ENCODE measurements around the gene ECI2. TPM values are rescaled to one million over a fixed set of nuclear protein-coding genes. Genes with fewer than 3 reads are reported as not detected.

Gene ECI2
- total and polyA plus RNA-seq, 4 experiments from 2014 or later: 53.9 to 68.6 (median 62.9) TPM

- Histone ChIP-seq H3K9me3 (ENCODE audit: control insufficient read depth in 1 of 2, low read length in 2 of 2) (no peaks in the 10 kb centered on the region), H3K4me3 (ENCODE audit: low read length in 2 of 2) (no peak overlapping the region), H3K27me3 (ENCODE audit: insufficient read depth, low read length) (no peaks in the 10 kb centered on the region), H3K27ac (ENCODE audit: low read depth, low read length) (no peak overlapping the region), H3K4me1 (ENCODE audit: insufficient read depth, low read length) (peaks cover 16% of the 10 kb centered on the region), H3K36me3 (ENCODE audit: insufficient read depth, low read length) (no peaks in the 10 kb centered on the region)
- Mint-ChIP-seq H3K9me3 (peaks cover 0 to 3% (median 0%) of the 10 kb centered on the region in 8 donors), H3K27ac (peak overlapping the region in 1 of 7 donors; percentile 55), H3K4me1 (peaks cover 7 to 31% (median 17%) of the 10 kb centered on the region in 4 donors), H3K27me3 (no peaks in the 10 kb centered on the region), H3K36me3 (peaks cover 0 to 6% of the 10 kb centered on the region in 2 donors), H3K4me3 (no peak overlapping the region)
- CTCF ChIA-PET (ENCODE audit: partially characterized antibody): interaction anchor here (1.5 to 2.7 kb wide), 2 partner anchors 14 to 16 kb away, joined by 4 to 8 read pairs; no protein-coding TSS in a partner anchor
- intact Hi-C loops (cut with micrococcal nuclease): loop anchor here (5.0 kb wide), 7 partner anchors 82 to 1152 kb away; partner anchors contain the start of genes CDYL, FAM50B, RPP40 and SLC22A23
- POLR2A ChIA-PET (ENCODE audit: partially characterized antibody): interaction anchor here (1.1 kb wide), 1 partner anchor 121 kb away, joined by 4 read pairs; no protein-coding TSS in a partner anchor
- DNase-seq: no peak
These were observed 3.9 kb upstream of the ECI2 start for GRCh38 chr6:4139272-4139671.

DNA sequence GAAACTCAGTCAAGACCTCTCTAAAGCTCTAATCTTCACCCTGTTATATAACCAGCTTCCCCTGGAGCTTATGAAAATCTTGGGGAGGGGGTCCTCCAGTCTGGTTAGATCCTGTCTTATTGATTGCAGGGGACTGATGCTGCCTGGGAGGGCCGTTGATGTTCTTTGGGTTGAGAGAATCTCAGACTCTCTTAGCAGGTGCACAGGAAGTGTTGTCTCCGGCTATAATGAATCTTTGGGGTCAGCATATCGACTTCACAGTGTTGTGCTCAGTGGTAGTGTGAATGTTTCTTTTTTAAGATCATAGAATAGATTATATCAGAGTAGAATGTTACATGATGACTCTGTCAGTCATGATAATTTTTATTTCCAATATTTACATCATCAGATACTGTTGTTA, 2.8 kb upstream of the ECI2 start:
- DNase-seq: no peak
- ChIA-PET POLR2A (ENCODE audit: partially characterized antibody) (interaction anchor here (6.1 kb wide), 1 partner anchor 119 kb away, joined by 101 read pairs; a partner anchor contains a TSS), CTCF (ENCODE audit: partially characterized antibody) (interaction anchor here (2.7 to 4.9 kb wide), 3 partner anchors 17 to 120 kb away, joined by 7 to 23 read pairs (median 15); a partner anchor contains a TSS)
- H3K27me3 Mint-ChIP-seq: no peaks in the 10 kb centered on the region
- H3K4me3 ChIP-seq (ENCODE audit: low read length in 2 of 2): no peak overlapping the region
- H3K27me3 ChIP-seq (ENCODE audit: insufficient read depth, low read length): no peaks in the 10 kb centered on the region
- H3K4me3 Mint-ChIP-seq: peak overlapping the region in 1 of 8 donors; percentile 59
- peak overlapping the region in 3 of 7 donors; percentile 1 to 43 (median 36) for H3K27ac Mint-ChIP-seq
- H3K9me3 ChIP-seq (ENCODE audit: control insufficient read depth in 1 of 2, low read length in 2 of 2): no peaks in the 10 kb centered on the region
- peaks cover 5 to 15% of the 10 kb centered on the region in 2 donors for H3K36me3 Mint-ChIP-seq
- no peak overlapping the region for H3K27ac ChIP-seq (ENCODE audit: low read depth, low read length)
- no peaks in the 10 kb centered on the region for H3K36me3 ChIP-seq (ENCODE audit: insufficient read depth, low read length)
- peaks cover 27% of the 10 kb centered on the region for H3K4me1 ChIP-seq (ENCODE audit: insufficient read depth, low read length)
- H3K9me3 Mint-ChIP-seq: peaks cover 0 to 2% (median 0%) of the 10 kb centered on the region in 8 donors
- intact Hi-C loops (cut with micrococcal nuclease): loop anchor here (5.0 kb wide), 7 partner anchors 81 to 1151 kb away; partner anchors contain the start of genes CDYL, FAM50B, RPP40 and SLC22A23
- peaks cover 16 to 42% (median 26%) of the 10 kb centered on the region in 4 donors for H3K4me1 Mint-ChIP-seq

GRCh38 chr6:4136354-4136831, 1.0 kb upstream of the ECI2 start:
- Mint-ChIP-seq H3K9me3 (peaks cover 0 to 7% (median 0%) of the 10 kb centered on the region in 8 donors), H3K36me3 (peaks cover 20 to 30% of the 10 kb centered on the region in 2 donors), H3K27me3 (no peaks in the 10 kb centered on the region), H3K4me3 (peak overlapping the region; percentile 83 to 94 (median 88)), H3K4me1 (peaks cover 21 to 50% (median 36%) of the 10 kb centered on the region in 4 donors), H3K27ac (peak overlapping the region; percentile 71 to 93 (median 92))
- Histone ChIP-seq H3K27ac (ENCODE audit: low read depth, low read length) (peak overlapping the region; percentile 51), H3K4me3 (ENCODE audit: low read length in 2 of 2) (peak overlapping the region; percentile 43 to 72), H3K27me3 (ENCODE audit: insufficient read depth, low read length) (no peaks in the 10 kb centered on the region), H3K36me3 (ENCODE audit: insufficient read depth, low read length) (peaks cover 5% of the 10 kb centered on the region), H3K9me3 (ENCODE audit: control insufficient read depth in 1 of 2, low read length in 2 of 2) (no peaks in the 10 kb centered on the region), H3K4me1 (ENCODE audit: insufficient read depth, low read length) (peaks cover 28% of the 10 kb centered on the region)
- CTCF ChIA-PET (ENCODE audit: partially characterized antibody): interaction anchor here (1.0 to 4.9 kb wide), 6 partner anchors 9 to 868 kb away, joined by 3 to 23 read pairs (median 6); partner anchors contain the start of gene RPP40
- intact Hi-C loops (cut with micrococcal nuclease): loop anchor here (1.0 to 5.0 kb wide), 9 partner anchors 20 to 1149 kb away; partner anchors contain the start of genes CDYL, FAM50B, RPP40 and SLC22A23
- POLR2A ChIA-PET (ENCODE audit: partially characterized antibody): interaction anchor here (0.7 to 6.1 kb wide), 9 partner anchors 10 to 1371 kb away, joined by 3 to 101 read pairs (median 6); partner anchors contain the start of genes RIPK1 and WRNIP1
- DNase-seq: no peak

GRCh38 chr6:4135665-4136353, 434 bp upstream of the ECI2 start:
- peak overlapping the region; percentile 43 to 72 for H3K4me3 ChIP-seq (ENCODE audit: low read length in 2 of 2)

DNA sequence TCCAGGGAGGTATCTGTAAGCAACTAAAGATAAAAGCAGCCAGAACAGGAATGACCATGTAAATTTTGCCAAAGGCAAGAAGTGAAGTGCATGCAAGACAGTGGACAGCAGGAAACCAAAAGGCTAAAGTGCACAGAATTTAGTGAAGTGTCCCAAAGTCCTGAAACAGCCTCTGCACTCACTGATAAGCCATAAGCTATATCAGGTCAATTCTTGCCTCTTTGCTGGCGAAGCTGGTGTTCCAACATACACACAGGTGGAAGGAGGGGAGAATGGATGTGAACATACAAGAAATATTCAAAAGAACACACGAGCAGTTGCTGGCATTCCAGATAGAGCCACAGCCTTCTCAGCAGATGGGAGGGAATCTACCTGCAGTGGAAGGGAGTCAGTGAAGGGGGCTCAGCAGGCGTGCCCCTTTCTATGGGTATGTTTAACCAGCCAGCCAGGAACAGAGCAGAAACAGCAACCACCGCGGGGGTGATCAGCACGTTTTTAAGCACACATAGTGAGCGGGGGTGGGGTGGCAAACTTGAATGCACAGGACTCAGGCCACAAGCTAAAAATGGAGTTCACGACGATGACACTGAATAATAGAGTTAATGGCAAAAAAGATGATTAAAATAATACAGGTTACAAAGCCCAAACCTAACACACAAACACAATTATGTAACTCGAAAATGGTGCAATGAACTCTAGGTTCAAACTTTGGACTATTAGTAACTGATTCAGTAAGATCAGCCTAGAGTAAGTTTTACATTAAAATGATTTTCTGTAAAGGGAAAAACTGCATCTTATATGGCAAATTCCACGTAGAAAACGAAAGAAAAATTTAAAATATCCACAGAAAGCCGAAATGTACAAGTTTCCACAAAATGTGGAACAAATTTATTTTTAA, 1.2 kb downstream of the ECI2 start:
- Histone ChIP-seq H3K4me3 (ENCODE audit: low read length in 2 of 2) (peak overlapping the region; percentile 59 to 69), H3K27me3 (ENCODE audit: insufficient read depth, low read length) (no peaks in the 10 kb centered on the region), H3K9me3 (ENCODE audit: control insufficient read depth in 1 of 2, low read length in 2 of 2) (no peaks in the 10 kb centered on the region), H3K36me3 (ENCODE audit: insufficient read depth, low read length) (peaks cover 22% of the 10 kb centered on the region), H3K4me1 (ENCODE audit: insufficient read depth, low read length) (peaks cover 28% of the 10 kb centered on the region), H3K27ac (ENCODE audit: low read depth, low read length) (peak overlapping the region; percentile 71)
- peaks cover 34 to 45% of the 10 kb centered on the region in 2 donors for H3K36me3 Mint-ChIP-seq
- ChIA-PET POLR2A (ENCODE audit: partially characterized antibody) (interaction anchor here (0.8 to 6.1 kb wide), 4 partner anchors 8 to 1066 kb away, joined by 4 to 101 read pairs (median 8); partner anchors contain the start of gene RIPK1), CTCF (ENCODE audit: partially characterized antibody) (interaction anchor here (1.2 to 4.9 kb wide), 2 partner anchors 21 to 285 kb away, joined by 3 to 23 read pairs; partner anchors contain the start of gene FAM50B)
- peaks cover 0 to 7% (median 0%) of the 10 kb centered on the region in 8 donors for H3K9me3 Mint-ChIP-seq
- H3K4me1 Mint-ChIP-seq: peaks cover 23 to 50% (median 36%) of the 10 kb centered on the region in 4 donors
- DNase-seq: peak in 3 of 5 donors; percentile 7 to 19 (median 10)
- H3K27me3 Mint-ChIP-seq: no peaks in the 10 kb centered on the region
- peak overlapping the region; percentile 84 to 95 (median 90) for H3K4me3 Mint-ChIP-seq
- intact Hi-C loops (cut with micrococcal nuclease): loop anchor here (2.0 kb wide), 1 partner anchor 875 kb away; the partner anchor contains the start of gene PSMG4
- H3K27ac Mint-ChIP-seq: peak overlapping the region; percentile 83 to 94 (median 93)

More at GRCh38 chr6:4135665-4136353, 434 bp upstream of the ECI2 start:
- H3K27ac ChIP-seq (ENCODE audit: low read depth, low read length): peak overlapping the region; percentile 51
- H3K36me3 ChIP-seq (ENCODE audit: insufficient read depth, low read length): peaks cover 5% of the 10 kb centered on the region
- ChIA-PET CTCF (ENCODE audit: partially characterized antibody) (interaction anchor here (1.0 to 4.9 kb wide), 6 partner anchors 9 to 118 kb away, joined by 3 to 23 read pairs (median 6); a partner anchor contains a TSS), POLR2A (ENCODE audit: partially characterized antibody) (interaction anchor here (0.6 to 6.1 kb wide), 11 partner anchors 10 to 1370 kb away, joined by 3 to 101 read pairs (median 4); partner anchors contain the start of genes RIPK1 and WRNIP1)
- intact Hi-C loops (cut with micrococcal nuclease): loop anchor here (1.0 to 5.0 kb wide), 13 partner anchors 20 to 1371 kb away; partner anchors contain the start of genes BPHL, CDYL, FAM50B and PSMG4
- H3K9me3 ChIP-seq (ENCODE audit: control insufficient read depth in 1 of 2, low read length in 2 of 2): no peaks in the 10 kb centered on the region
- peak; percentile 86 to 93 (median 87) for DNase-seq
- Mint-ChIP-seq H3K27me3 (no peaks in the 10 kb centered on the region), H3K9me3 (peaks cover 0 to 7% (median 0%) of the 10 kb centered on the region in 8 donors), H3K4me3 (peak overlapping the region; percentile 83 to 94 (median 88)), H3K4me1 (peaks cover 21 to 50% (median 36%) of the 10 kb centered on the region in 4 donors), H3K27ac (peak overlapping the region; percentile 71 to 93 (median 92)), H3K36me3 (peaks cover 20 to 30% of the 10 kb centered on the region in 2 donors)
- no peaks in the 10 kb centered on the region for H3K27me3 ChIP-seq (ENCODE audit: insufficient read depth, low read length)
- H3K4me1 ChIP-seq (ENCODE audit: insufficient read depth, low read length): peaks cover 28% of the 10 kb centered on the region

DNA sequence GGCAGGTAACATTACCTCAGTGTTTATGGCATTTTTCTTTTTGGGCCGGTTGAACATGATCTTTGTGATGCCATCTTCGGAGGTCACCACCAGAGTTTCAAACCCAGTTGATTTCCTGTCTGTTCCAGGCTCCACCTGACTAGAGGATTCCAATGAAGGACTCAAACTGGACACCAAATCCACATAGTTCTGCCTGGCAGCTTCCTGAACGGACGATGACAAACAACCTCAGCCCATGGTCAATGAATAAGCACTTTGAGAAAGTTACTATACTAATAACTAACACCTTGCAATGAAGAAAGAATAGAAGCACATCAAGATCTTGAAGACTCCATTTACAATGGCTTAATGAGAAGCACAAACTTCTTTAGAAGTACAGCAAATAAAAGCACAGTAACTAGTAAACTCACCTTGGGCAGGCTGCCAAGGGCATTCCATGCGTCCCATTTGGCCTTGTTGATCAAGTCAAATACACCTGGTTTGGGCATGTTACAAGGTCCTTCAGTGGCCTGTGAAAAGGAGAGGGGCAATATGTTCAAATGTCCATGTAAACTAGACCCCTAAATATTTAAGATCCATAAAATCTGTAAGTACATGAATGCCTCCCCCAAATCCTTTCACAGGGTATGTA, 4.9 kb downstream of the ECI2 start:
- peaks cover 61 to 77% of the 10 kb centered on the region in 2 donors for H3K36me3 Mint-ChIP-seq
- CTCF ChIA-PET (ENCODE audit: partially characterized antibody): interaction anchor here (0.9 to 1.0 kb wide), 2 partner anchors 25 to 80 kb away, joined by 3 read pairs; no protein-coding TSS in a partner anchor
- DNase-seq: no peak
- peaks cover 15 to 27% (median 22%) of the 10 kb centered on the region in 4 donors for H3K4me1 Mint-ChIP-seq
- no peak overlapping the region for H3K4me3 Mint-ChIP-seq
- Histone ChIP-seq H3K27me3 (ENCODE audit: insufficient read depth, low read length) (no peaks in the 10 kb centered on the region), H3K9me3 (ENCODE audit: control insufficient read depth in 1 of 2, low read length in 2 of 2) (no peaks in the 10 kb centered on the region), H3K27ac (ENCODE audit: low read depth, low read length) (no peak overlapping the region), H3K36me3 (ENCODE audit: insufficient read depth, low read length) (peaks cover 53% of the 10 kb centered on the region), H3K4me1 (ENCODE audit: insufficient read depth, low read length) (peaks cover 18% of the 10 kb centered on the region), H3K4me3 (ENCODE audit: low read length in 2 of 2) (no peak overlapping the region)
- intact Hi-C loops (cut with micrococcal nuclease): no loop called here
- peaks cover 0 to 7% (median 0%) of the 10 kb centered on the region in 8 donors for H3K9me3 Mint-ChIP-seq
- POLR2A ChIA-PET (ENCODE audit: partially characterized antibody): no interaction called here
- no peak overlapping the region for H3K27ac Mint-ChIP-seq
- H3K27me3 Mint-ChIP-seq: no peaks in the 10 kb centered on the region
